DMS79 (cell line): ENCODE measurements around the gene BRINP2.

Experiments
- DNase-seq: peaks from one replicate; lab custom pipeline; 2025; lab: John Stamatoyannopoulos, UW

BRINP2 gene

GRCh38 chr1:177223359-177223758 lies 52.6 kb downstream of the BRINP2 start:
- DNase-seq: no peak

DNA sequence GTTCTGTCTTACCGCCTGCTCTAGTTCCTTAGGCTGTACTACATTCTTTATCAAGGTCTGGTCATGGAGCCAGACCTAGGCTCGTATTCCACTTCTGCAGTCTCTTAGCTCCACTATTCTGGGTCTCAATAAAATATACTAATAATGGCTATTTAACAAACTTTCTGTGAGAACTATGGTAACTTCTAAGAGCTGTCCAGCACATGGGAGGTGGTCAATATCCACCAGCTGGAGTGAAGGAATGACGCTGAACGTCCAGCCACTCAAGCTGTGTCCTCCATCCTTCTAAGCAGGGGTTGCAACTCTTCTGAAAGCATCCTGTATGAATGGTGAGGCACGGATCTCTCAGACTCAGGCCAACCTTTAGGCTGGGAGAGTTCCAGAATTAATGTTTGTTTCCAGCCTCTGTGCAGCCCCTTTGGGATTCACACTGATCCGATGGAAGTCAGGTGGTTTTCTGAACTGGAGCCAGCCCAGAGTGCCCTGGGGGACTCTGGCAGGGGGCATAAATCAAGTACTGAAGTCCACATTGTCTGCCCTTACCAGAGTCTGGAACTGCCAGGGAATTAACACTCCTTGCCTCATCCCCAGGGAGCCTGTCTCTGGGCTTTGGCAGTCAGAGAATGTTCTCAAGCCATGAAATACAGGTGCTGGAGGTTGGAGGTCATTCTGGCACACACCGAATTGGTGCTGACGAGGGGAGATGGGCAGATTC lies 57.4 kb downstream of the BRINP2 start:
- DNase-seq: peak; percentile 27

DNA sequence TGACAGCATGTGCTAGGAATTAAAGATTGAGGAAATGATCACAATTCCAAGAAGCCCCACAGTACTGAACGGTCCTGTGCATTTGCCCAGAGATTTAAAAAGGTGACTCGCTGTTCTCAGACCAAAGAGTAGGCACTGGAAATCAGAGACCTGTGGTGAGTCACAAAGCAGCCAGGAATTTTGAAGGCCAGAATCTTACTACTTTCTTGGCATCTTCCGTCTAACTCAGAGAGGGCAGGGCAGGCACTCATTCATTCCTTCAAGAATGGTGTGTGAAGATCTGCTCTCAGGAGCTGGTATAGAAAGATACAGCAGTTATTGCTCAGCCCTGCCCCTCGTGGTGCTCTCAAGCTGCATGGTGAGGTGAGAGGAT lies 57.9 kb downstream of the BRINP2 start:
- DNase-seq: no peak

DNA sequence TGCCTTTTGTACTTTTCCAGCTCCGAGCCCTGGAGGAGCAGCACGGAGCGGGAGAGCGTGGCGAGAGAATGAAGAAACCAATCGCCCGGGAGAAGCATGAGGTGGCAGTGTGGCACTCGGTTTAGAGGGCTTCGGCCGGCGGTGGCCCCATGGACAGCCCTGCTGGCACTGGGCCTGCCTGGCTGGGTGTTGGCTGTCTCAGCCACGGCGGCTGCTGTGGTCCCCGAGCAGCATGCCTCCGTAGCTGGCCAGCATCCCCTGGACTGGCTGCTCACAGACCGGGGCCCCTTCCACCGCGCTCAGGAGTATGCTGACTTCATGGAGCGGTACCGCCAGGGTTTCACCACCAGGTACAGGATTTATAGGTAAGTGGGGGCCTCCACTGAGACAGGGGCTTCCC lies 59.0 kb downstream of the BRINP2 start:
- no peak for DNase-seq

GRCh38 chr1:177230228-177231016 lies 59.7 kb downstream of the BRINP2 start:
- no peak for DNase-seq

DNA sequence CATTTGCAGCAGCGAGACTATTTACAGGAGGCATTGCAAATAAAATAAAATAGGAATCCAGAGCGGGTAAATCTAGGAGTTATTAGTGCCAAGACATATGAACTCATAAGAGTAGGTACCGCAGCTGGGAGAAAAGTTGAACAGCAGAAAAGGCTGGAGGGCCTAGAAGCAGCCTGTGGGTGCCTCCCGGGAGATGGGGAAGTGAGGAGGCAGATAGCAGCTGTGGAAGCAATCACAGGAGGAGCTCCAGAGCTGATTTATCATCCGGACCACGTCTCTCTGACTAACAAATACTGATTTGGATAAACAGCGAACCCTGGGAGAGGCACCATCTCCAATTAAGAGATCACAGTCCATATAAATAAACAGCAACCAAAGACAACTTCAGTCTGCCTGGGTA lies 64.6 kb downstream of the BRINP2 start:
- no peak for DNase-seq

DNA sequence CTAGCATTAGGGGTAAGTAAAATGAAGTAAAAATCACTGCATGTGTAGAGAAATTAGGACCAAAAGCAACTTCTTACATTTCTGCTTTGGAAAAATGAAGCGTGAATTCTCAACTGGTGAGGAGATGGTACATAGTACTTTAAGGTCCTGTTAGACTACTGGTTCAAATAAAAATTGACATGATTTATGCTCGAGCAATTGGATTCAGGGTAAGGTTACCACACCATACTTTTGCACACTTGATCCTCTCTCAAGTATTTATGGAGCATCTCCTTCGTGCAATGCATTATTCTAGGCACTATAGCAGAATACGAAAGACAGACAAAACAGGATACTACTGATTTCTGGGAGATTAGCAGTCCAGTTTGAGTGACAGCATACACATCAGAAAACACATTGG lies 66.2 kb downstream of the BRINP2 start:
- DNase-seq: no peak

GRCh38 chr1:177238967-177239366 lies 68.2 kb downstream of the BRINP2 start:
- no peak for DNase-seq

DNA sequence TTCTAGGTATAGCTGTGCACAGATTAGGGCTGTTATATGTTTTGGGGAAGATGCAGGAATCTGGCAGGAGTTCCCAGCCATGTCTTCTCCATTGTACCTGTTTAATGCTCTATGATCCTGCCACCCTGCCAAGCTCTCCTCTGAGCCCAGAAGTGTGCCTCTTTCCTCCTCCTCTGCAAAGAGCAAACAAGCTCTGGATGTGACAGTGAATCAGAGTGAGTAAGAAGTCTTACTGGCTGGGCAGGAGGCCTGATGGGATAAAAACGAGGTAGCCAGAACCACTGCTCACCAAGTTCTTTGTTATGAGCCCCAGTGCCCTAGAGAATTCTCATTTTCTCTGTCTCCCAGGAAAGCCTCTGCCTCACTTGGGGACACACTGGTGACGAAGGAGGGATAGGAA lies 69.0 kb downstream of the BRINP2 start:
- DNase-seq: no peak

DNA sequence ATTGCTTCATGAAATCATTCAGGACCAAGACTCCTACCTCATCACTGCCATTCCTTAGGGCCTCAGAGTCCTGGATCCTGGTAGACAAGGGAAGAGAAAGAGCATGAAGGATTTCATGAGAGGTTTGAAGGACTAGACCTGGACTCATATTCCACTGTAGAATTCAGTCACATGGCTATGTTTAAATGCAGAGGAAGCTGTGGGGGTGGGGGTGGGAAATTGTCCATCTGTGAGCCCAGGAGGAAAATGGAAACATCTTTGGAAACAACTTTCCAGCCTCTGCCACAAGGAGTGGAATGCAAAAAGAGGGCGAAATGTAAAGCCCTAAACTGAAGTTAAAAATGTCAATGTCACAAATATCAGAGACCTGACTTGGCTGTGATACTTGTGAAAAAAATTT lies 73.0 kb downstream of the BRINP2 start:
- DNase-seq: no peak

- no peak for DNase-seq
Observed at GRCh38 chr1:177246710-177247580, 76.2 kb downstream of the BRINP2 start.

GRCh38 chr1:177247623-177248176 lies 76.9 kb downstream of the BRINP2 start:
- DNase-seq: no peak

- DNase-seq: no peak
Observed at GRCh38 chr1:177248258-177248657, 77.5 kb downstream of the BRINP2 start.

- no peak for DNase-seq
Observed at GRCh38 chr1:177249231-177249630, 78.5 kb downstream of the BRINP2 start.

DNA sequence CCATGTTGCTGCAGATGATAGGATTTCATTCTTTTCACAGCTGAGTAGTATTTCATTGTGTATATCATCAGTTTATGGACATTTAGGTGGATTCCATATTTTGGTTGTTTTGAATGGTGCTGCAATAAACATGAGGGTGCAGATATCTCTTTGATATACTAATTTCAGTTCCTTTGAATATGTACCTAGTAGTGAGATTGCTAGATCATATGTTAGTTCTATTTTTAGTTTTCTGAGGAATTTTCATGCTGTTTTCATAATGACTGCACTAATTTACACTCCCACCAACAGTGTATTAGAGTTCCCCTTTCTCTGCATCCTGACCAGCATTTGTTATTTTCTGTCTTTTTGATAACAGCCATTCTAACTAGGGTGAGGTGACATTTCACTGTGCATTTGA lies 82.1 kb downstream of the BRINP2 start:
- no peak for DNase-seq

DNA sequence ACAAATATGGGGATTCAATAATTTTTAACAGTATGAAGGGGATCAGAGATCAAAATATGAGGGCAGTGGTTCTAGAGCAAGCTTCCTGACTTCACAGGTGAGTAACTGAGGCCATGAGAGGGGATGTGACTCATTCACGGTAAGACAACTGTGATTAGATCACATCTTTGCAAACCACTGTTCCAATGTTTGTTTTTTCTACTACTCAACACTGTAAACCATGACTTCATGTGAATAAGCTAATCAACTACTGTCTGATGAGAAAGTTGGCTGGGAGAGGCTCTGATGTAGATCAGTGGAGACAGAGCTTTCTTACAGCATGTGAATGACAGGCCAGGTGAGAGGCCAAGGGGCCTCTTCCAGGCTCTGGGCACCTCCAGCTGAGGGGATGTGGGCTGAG lies 84.7 kb downstream of the BRINP2 start:
- peak; percentile 42 for DNase-seq

DNA sequence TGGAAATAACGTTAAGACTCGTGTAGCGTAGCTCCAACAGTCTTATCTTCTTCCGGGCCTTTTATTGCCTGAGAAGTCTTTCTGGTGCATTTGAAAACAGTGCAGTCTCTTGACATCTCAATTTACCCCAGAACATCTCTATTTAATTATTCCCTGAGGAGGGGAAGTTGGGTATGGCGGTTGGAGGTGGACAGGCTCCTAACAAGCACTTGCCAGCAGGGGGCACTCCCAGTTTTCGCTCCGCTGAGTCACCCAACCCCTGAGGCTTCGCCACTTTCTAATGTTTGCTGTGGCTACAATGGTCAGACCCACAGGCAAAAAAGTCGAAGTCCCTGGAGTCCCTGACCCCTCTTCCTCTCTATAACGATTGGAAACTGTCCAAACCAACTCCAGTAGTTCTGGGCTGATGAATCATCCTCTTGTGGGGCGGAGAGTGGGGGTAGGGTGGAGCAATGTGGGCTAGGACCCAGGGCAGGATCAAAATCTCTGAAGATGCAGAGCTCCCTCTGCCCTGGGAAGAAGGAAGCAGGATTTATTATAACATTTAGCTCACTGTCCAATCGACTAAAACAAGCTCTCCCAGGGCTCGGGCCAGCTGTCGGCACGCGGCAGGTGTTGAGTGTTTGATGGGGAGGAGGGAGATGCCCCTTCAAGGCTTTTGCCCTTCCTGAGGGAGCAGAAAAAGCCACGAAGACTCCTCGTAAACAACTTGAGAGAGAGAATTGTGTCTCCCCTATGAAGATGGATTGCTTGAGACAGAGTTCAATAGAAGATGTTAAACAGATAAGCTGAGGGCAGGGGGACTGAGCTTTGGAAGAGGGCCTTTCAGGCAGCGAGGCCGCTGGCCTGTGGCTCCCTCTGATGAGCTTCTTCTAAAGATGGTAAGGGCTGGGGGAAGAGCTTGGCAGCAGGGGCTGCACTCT lies 85.7 kb downstream of the BRINP2 start:
- peak; percentile 46 for DNase-seq

DNA sequence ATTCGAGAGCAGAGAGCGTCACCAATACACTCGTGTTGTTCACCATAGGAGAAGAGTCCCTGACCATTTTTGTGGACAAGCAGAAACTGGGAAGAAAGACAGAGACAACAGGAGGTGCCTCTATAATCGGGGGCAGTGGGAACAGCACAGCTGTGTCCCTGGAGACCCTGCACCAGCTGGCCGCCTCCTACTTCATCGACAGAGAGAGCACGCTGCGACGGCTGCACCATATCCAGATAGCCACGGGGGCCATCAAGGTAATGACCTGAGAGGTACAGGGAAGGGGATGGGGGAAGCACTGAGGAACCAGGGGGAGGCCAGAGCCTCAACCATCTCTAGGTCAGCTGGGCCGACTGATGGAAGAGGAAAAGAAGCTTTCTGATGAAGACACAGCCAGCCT lies 86.4 kb downstream of the BRINP2 start:
- no peak for DNase-seq

DNA sequence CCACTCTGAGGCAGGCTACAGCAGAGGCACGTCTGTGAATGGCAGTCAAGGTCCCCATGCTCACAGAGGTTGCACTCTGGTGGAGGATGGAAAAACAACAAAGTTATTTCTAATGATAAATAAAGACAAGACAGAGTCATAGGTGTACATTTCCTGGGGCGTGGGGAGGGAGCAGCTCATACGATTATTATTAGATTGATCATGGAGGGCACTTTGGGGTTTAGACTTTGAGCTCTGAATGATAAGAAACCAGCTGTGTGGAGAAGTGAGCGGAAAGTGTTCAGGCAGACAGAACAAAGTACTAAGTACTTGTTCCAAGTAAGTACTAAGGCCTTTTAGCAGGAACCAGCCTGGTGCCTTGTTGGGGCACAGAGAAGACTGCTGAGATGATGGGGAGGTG lies 86.8 kb downstream of the BRINP2 start:
- no peak for DNase-seq

- DNase-seq: no peak
Observed at GRCh38 chr1:177270863-177271262, 100.1 kb downstream of the BRINP2 start.

GRCh38 chr1:177273141-177273540 lies 102.4 kb downstream of the BRINP2 start:
- no peak for DNase-seq
